GM21390 (cell line): Measurements from ENCODE around the gene SEBOX.

Experiments
- ATAC-seq: cut with Tn5 transposase; IDR thresholded peaks from one replicate; pipeline ENCODE4 v1.9.1; 2021; ENCODE audit not compliant: unreplicated experiment

Gene SEBOX, protein sequence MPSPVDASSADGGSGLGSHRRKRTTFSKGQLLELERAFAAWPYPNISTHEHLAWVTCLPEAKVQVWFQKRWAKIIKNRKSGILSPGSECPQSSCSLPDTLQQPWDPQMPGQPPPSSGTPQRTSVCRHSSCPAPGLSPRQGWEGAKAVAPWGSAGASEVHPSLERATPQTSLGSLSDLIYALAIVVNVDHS

DNA sequence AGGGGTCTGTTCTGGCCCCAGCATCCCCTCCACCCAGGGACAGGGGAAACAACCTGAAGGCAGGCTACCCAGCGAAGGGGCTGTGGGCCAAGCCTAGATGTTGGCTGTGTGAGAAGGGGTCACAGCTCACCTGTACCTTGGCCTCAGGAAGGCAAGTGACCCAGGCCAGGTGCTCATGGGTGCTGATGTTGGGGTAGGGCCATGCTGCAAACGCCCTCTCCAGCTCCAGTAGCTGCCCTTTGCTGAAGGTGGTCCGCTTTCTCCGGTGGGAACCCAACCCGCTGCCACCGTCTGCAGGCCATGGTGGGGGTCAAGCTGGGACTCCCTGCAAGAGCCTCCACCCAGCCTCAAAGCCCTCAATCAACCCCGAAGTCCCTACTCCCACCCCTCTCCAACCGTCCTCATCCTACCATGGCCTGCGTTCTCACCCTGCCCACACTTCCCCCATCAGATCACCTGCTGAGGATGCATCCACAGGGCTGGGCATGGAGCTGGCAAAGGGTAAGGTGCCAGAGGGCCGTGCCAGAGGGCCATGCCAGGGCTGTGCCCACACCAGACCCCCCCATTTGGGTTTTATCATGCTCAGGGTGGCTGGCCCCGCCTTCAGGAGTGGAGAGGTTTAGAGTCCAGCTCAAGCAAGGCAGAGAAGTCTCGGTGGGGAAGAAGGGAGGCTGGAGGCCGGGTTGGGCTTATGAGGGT, at the start of gene SEBOX:
Gene SEBOX, minus strand, starts transcription at position 535 of the 699 bp plus-strand sequence. Its CDS starts 48 bp downstream, at position 487.
- no peak for ATAC-seq

DNA sequence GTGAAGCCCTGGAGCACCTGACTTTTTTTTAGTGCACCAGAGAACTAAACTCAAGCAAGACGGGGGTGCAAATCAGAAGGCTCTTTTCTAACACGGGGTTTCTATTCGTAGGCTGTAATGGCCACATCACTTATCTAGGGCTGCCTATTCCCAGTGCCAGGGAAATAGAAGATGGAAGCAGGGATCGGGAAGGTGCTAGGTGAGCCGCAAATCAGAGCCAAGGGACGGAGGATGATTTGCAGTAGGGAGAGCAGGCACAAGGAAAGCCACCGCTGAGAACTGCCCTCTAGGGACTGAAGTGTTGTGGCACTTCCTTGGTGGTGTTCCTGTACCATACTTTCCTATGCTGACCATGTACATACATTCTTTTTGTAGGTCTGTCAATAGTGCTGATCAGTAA, 48.8 kb upstream of the SEBOX start:
- no peak for ATAC-seq

DNA sequence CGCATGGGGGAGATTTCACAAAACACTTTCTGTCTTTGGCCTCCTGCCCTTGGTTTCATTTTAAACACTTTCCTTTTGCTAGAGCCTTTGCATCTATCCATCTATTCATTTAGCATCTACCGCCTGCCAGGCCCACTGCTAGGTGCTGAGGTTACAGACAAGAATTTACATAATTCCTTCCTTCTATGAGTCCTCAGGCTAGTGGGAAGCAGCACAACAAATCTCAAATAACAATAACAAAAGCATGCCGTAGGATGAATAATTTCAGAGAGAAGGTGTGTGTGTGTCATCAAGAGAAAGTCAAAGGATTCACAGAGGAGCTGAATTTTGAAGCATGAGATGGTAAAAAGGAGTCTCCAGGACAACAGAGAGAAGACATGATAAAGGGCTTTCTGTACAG, 47.1 kb upstream of the SEBOX start:
- no peak for ATAC-seq

DNA sequence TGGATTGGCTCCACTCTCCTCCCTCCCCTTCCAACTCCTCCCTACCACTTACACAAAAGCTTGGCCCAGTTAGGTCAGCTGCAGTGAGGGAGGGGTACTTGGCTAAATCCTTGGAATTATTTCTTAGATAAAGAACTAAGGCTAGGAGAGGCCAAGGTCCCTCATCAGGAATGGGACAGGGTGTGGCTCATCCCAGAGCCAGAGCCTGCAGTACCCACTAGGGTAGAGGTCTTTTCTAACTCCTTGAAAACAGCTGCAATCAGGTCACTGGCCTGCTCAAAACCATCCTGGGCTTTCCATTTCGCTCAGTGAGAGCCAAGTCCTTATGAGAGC, 42.9 kb upstream of the SEBOX start:
- ATAC-seq, result no peak

DNA sequence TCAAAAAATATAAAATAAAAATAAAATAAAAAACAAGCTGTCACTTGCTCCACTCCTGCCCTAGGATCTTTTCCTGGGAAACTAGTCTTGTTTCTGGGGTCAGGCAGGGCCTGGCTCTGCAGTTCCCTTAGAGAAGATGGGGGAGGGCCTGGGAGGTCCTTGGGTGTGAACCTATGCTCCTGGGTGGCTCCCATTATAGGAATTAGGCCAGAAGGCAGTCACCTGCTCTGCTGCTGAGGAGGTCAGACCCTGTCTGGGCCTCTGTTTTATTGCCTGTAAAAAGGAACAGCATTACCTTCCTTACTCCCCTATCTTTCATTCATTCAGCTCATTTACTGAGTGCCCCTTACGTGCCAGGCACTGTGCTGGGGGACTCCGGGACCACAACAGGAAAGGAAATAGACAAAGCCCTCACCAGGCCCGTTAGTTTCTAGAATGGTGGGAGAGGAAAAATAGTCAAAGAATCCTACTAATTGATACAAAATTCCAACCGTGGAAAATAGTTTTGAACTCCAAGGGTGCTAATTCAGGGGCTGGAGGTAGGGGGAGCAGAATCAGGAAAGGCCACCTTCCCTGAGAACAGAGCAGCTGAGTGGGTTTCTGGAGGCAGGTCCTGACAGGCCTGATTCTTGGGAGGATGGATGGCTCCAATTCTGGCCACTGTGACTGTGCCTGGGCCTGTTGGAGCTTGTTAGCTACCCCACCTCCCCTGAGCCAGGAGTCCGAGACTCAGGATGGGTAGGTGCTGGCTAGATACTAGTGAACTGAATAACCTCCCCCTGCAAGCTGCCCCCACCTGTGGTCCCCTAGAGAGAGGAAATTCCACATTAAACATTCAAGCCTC, 42.4 kb upstream of the SEBOX start:
- ATAC-seq, result no peak

DNA sequence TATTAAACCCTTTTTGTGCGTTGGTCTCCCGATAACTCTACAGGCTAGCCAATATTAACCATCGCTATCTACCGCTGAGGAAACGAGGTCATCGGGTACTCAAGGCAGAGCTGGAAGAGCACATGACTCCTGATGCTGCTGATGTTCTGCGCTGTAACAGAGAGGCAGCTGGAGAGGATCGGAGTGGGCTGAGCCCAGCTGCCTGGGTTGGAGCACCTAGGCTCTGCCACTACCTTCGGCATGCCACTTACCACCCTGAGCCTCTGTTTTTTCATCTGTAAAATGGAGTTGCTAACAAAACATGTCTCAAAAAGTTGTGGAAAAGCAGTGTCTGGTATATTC, 41.4 kb upstream of the SEBOX start:
- ATAC-seq, result no peak

DNA sequence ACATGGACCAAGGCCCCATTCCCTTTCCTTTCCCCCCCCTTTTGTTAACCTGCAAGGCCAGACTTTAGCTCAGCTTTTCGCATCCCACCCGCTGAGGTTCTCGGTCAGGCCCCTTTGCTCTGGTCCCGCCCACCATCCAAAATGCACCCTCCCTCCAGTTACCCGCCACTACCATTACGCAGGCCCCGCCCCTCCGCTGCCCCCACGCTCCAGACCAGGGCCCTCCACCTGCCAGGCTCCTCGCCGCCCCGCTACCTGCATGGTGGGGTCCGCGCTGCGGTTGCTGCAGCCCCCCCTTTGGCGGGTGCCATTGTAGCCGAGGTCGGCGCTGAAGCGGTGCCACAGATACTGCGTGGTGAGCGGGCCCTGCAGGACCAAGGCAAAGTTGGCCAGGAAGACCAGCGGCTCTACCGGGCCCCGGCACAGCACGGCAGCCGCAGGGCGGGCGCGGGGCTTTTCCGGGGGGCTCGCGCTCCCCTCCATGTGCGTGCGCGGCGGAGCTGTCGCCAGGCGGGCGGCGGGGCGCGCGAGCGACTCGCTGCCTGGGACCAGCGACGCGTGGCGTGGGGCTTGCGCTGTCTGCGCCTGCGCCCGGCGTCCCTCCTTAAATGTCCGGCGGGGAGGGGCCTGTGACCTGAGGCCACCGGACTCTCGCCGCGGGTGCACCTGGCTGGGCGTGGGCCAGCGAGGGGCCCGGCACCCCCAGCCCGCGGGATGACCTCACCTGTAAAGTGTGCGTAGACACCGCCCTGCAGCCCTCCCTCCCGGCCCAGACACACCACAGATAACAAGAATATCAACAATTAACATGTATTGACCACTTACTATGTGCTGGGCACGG, 40.9 kb upstream of the SEBOX start, which contains the start of gene SLC46A1:
Gene SLC46A1, minus strand, starts transcription at position 581 of the 841 bp plus-strand sequence. Its CDS starts 98 bp downstream, at position 483.
- peak; percentile 66 for ATAC-seq

DNA sequence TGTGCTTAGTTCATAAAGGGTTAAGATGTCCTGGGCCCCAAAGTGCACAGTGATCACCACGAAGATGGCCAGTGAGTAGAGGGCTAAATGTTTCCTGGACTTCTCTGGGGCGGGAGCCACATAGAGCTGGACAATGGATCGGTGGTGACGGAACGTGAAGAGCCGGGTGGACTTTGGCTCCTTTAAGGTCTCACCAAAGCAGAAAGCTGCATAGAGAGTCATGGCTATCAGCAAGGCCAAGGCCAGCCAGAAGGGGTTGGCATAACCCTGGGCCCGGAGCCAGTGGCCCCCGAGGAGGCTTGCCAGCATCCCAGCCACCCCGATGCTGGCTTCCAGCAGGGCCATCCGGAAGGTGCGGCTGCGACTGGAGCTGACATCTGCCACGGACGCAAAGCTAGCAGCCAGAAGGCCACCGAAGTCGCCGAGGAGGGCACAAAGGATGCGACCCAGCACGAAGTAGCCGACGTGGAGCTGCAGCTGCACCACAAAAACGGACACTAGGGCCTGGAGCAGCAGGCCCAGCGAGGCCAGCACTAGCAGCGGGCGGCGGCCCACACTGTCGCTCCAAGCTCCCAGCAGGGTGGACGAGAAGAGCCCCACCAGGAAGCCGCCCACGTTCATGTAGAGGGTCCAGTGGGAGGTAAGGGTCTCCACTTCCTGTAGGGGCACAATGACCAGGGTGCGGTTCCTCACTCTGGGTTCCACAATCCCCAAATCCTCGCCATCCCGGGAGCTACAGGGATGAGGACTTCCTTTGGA, 40.0 kb upstream of the SEBOX start:
- no peak for ATAC-seq

DNA sequence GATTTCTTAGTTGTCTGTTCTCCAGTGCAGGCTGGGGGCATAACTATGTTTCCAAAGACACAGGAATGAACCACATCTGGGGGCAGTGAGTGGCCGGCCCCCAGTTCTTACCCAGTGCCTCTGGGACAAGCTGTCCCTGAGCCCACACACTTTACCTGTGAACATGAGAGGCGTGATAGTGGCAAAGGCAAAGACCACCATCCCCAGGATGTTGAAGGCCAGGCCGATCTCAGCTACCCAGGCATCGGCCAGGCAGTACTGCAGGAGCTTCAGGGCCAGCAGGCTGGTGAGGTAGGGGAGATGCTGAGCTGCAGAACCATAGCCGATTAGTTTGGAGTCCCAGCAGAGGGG, 39.4 kb upstream of the SEBOX start:
- no peak for ATAC-seq

DNA sequence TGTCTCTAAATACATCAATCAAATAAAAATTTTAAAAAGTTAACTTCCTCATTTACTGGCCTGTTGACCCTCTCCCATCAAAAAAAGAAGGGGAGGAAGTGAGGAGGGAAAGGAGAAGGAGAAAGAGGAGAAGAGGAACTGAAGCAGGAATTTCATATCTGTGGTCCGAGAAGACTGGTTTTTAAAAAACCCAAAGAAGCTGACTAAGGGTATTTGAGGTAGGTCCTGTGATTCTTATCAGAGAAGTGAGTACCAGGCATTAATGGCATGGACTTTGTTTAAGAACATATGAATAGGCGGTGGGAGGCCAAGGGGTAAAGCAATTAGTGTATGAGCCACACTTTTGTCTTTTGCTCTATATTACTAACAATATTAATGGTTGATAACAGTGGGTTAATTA, 39.0 kb upstream of the SEBOX start:
- ATAC-seq, result no peak

DNA sequence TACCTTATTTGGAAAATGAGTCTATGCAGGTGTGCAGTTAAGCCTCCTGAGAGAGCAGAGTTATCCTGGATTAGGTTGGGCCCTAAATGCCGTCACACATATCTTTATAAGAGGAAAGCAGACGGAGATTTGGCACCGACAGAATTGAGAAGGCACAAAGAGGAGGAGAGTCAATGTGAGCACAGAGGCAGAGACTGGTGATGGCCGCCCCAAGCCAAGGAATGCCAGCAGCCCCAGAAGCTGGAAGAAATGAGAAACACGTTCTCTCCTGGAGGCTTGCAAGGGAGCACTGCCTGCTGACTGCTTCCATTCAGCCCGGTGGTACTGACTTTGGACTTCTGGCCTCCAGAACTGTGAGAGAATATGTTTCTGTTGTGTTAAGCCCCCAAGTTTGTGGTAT, 37.8 kb upstream of the SEBOX start:
- ATAC-seq, result no peak

DNA sequence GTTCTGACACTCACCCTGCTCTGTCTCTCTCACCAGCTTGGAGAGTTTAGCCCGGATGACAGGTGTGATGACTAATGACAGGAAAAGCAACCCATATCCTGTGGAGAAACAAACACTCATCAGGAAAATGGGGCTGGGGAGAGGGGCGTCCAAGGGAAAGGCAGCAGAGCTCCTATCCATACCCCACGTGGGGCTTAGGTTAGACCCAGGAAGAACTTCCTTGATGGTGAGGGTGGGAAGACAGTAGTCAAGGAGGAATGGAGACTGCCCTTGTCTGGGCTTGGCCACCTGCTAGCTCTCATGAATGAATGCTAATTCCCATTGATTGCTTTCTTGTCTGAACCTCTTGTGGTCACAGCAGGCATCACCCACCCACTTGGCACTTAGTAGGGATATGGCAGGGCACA, 37.2 kb upstream of the SEBOX start:
- ATAC-seq, result no peak

DNA sequence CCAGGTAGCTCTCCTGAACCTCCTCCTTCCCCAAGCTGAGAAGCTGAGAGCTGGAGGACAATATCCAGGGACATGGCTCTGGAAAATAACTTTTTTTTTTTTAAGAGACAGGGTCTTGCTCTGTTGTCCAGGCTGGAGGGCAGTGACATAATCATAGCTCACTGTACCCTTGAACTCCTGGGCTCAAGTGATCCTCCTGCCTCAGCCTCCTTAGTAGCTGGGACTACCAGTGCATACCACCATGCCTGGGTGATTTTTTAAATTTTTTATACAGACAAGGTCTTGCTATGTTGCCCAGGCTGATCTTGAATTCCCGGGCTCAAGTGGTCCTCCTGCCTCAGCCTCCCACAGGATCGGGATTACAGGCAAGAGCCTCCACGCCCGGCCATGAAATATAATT, 34.8 kb upstream of the SEBOX start:
- ATAC-seq, result no peak

DNA sequence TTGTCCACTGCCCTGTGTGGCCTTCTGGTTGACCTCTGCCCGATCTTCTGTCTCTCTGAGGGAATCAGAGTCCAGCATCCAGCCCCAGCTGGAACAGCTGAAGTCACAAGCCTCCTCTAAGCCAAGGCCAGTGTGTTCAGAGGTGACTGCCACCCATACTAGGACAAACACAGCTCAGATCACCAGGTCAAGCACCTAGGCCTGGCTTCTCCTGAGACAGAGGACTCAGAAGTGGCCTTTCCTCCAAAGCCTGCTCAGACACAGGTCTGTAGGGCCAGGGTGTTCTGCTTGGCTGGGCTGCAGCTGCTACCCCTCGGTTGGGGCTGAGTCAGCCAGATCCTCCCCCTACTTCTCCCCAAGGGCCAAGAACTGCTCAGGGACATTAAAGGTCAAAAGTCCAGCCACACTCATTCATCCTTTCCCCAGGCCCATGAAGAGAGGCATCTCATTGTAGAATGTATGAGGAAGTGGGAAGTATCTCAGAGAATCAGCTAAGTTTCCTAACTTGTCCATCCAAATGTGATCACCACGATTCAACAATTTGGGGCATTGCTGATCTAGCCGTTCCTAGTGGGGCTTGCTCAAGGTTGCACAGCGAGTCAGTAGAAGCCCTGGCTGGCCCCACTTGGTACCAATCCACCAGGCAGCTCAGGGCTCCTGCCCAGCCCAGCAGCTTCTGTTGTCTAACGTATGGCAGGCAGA, 33.4 kb upstream of the SEBOX start:
- no peak for ATAC-seq

DNA sequence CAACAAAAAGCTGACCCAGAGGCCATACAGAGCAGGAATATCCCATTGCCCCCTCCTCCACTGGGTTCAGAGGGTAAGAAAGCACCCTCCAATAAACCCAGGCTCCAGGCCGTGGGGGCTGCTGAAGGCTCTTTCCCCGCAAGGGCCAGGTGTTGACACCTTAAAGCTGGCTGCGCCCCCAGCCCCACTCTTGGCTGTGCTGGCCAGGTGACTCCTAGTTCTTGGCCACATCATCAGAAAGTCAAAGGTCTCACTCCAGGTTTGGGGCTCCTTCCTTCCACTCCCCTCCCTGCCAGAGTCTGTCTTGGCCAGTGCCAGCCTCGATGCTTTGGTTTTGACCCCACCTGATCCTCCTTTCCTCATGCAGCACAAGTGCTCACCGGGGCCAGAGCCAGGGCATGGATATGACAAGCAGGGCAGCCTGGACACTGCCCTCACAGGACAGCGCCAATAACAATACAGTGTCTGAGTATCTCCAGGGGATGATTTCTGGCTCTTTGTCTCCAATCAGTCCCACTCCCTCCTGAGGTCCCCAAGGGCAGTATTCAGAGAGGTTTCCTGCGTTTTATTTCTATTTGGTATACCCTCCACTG, 32.8 kb upstream of the SEBOX start:
- ATAC-seq, result no peak

DNA sequence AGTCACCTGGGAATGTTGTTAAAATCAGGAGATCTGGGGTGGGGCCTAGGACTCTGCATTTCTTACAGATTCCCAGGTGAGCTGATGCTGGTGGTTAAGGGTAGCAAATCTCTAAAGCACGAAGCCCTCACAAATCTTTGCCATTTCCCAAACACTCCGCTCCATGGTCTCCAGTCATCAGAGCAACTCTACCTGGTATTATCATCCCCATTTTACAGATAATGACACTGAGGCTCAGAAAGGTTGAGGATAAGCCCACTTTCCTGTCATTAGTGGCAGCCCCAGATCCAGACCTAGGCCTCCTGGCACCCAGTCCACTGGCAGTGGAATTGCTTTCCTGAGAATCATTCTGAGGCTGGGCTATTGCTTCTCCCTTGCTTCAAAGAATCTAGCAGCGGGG, 32.3 kb upstream of the SEBOX start:
- ATAC-seq, result no peak

DNA sequence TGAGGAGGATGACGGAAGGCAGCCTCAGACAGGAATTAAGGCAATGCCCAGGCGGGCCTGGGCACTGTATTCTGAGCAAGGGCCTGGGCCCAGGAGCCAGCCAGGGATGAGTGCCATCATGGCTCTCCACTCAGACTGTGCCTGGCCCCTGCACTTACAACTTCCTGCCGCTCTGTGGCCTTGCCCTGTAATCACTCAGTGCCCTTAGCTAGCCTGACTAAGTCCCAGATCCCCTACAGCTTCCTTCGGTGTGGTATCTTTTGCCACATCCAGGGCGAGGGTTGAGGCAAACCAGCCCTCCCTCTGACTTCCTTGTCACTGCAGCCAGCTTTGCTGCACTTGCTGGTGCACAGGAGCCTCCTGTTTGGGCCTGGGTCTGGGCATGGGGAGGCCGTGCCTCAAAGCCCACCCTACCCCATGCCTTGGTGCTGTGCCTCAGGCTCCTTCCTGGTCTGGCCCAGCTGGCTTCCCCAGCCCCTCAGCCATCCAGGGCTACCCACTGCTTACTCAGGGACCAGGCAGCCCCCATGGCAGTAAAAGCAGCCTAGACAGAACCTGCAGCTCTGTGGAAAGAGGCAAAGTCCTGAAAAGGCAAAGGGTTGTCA, 31.7 kb upstream of the SEBOX start:
- ATAC-seq, result no peak

DNA sequence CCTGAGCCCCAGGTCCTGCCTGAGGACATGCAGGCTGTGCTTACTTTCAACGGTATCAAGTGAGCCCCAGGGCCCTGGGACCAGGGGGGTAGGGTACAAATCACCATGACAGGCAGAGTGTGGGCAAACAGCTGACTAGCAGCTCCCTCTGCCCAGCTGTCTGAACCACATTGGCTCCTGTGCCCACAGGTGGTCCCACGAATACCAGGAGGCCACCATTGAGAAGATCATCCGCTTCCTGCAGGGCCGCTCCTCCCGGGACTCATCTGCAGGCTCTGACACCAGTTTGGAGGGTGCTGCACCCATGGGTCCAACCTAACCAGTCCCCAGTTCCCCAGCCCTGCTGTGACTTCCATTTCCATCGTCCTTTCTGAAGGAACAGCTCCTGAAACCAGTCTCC, 31.0 kb upstream of the SEBOX start:
- no peak for ATAC-seq

DNA sequence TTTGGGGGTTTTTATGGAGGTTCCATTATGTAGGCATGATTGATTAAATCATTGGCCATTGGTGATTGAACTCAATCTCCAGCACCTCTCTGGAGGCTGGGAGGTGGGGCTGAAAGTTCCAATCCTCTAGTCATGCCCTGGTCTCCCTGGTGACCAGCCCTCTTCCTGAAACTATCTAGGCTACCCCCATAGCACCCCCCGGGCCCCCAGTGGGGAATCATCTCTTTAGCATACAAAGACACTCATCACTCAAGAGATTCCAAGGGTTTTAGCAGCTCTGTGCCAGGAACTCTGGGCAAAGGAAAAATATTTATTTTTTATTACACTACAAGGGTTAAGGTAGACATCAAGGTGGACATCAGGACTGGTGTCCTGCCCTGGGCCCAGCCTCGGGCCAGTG, 30.4 kb upstream of the SEBOX start:
- ATAC-seq, result no peak
